ENCODE measurements around the gene DNAL4. TPM values are rescaled to one million over a fixed set of nuclear protein-coding genes. Genes with fewer than 3 reads are reported as not detected.

The DNAL4 gene
- total RNA-seq, 1 donor from 2014 or later = 16.0 TPM

GRCh38 chr22:38753948-38754750, 39.8 kb downstream of the DNAL4 start:
- peak; percentile 4 for ATAC-seq
- Histone ChIP-seq H3K9me3 (no peaks in the 10 kb centered on the region), H3K4me1 (peaks cover 34% of the 10 kb centered on the region), H3K36me3 (peaks cover 42% of the 10 kb centered on the region), H3K27me3 (no peaks in the 10 kb centered on the region), H3K4me3 (peak overlapping the region; percentile 68), H3K27ac (peak overlapping the region; percentile 97)
- intact Hi-C loops (cut with DNase I) = no loop called here
- no peak for TF ChIP-seq CTCF (IDR thresholded peaks at IDR 0.05)
- no peak for DNase-seq

- peak overlapping the region; percentile 68 for H3K4me3 ChIP-seq
- peaks cover 32% of the 10 kb centered on the region for H3K4me1 ChIP-seq
- TF ChIP-seq CTCF (IDR thresholded peaks at IDR 0.05) = no peak
- peak overlapping the region; percentile 72 for H3K27ac ChIP-seq
- peak; percentile 87 for DNase-seq
- intact Hi-C loops (cut with DNase I) = no loop called here
- peak; percentile 2 for ATAC-seq
- peaks cover 67% of the 10 kb centered on the region for H3K36me3 ChIP-seq
- no peaks in the 10 kb centered on the region for H3K9me3 ChIP-seq
- H3K27me3 ChIP-seq = no peaks in the 10 kb centered on the region
Observed at GRCh38 chr22:38751422-38752346, 42.3 kb downstream of the DNAL4 start.

GRCh38 chr22:38751066-38751421, 42.9 kb downstream of the DNAL4 start:
- Histone ChIP-seq H3K27me3 (no peaks in the 10 kb centered on the region), H3K36me3 (peaks cover 73% of the 10 kb centered on the region), H3K9me3 (no peaks in the 10 kb centered on the region), H3K4me3 (no peak overlapping the region), H3K27ac (peak overlapping the region; percentile 72), H3K4me1 (peaks cover 28% of the 10 kb centered on the region)
- TF ChIP-seq CTCF (IDR thresholded peaks at IDR 0.05) = no peak
- intact Hi-C loops (cut with DNase I) = no loop called here
- DNase-seq = no peak
- ATAC-seq = no peak

- no peaks in the 10 kb centered on the region for H3K9me3 ChIP-seq
- no peak overlapping the region for H3K4me3 ChIP-seq
- no peak for TF ChIP-seq CTCF (IDR thresholded peaks at IDR 0.05)
- ATAC-seq (no peak), DNase-seq (no peak)
- peaks cover 28% of the 10 kb centered on the region for H3K4me1 ChIP-seq
- H3K36me3 ChIP-seq = peaks cover 77% of the 10 kb centered on the region
- intact Hi-C loops (cut with DNase I) = no loop called here
- no peaks in the 10 kb centered on the region for H3K27me3 ChIP-seq
- H3K27ac ChIP-seq = peak overlapping the region; percentile 72
Observed at GRCh38 chr22:38750638-38751037, 43.3 kb downstream of the DNAL4 start.

- ATAC-seq = no peak
- TF ChIP-seq CTCF (IDR thresholded peaks at IDR 0.05) = no peak
- intact Hi-C loops (cut with DNase I) = no loop called here
Observed at GRCh38 chr22:38750104-38750503, 43.8 kb downstream of the DNAL4 start.

More at GRCh38 chr22:38750104-38750503, 43.8 kb downstream of the DNAL4 start:
- no peak overlapping the region for H3K4me3 ChIP-seq
- peaks cover 28% of the 10 kb centered on the region for H3K4me1 ChIP-seq
- H3K27ac ChIP-seq = no peak overlapping the region
- DNase-seq = no peak
- H3K27me3 ChIP-seq = no peaks in the 10 kb centered on the region
- H3K9me3 ChIP-seq = no peaks in the 10 kb centered on the region
- H3K36me3 ChIP-seq = peaks cover 83% of the 10 kb centered on the region
